T-cell (primary cell): ENCODE measurements around the gene ZAR1L. TPM values are rescaled to one million over a fixed set of nuclear protein-coding genes. Genes with fewer than 3 reads are reported as not detected.

Experiments
- ATAC-seq, 4 experiments: fragments of 200-7000 bp in 3 of 4; fragments of 150-1000 bp in 1 of 4; cut with Tn5 transposase; replicated peaks in 1 of 4; 1 replicate in 3 of 4; 2 replicates in 1 of 4; pipeline ENCODE4 v1.10.0; 2021; ENCODE audit warnings: moderate library complexity in 3 of 4, mild to moderate bottlenecking in 2 of 4, moderate number of reproducible peaks in 1 of 4
- CTCF ChIA-PET, 2 donors: fragments of 300-600 bp; sonication (Branson Sonifier 250); formaldehyde crosslinking; loops; one replicate each; lab custom pipeline; 2022; ENCODE audit warnings: antibody characterized with exemption in 2 of 2; lab: Charles Lee
- POLR2A ChIA-PET, 2 donors: fragments of 300-600 bp; sonication (Branson Sonifier 250); formaldehyde crosslinking; loops; one replicate each; lab custom pipeline; 2022; ENCODE audit warnings: antibody characterized with exemption in 2 of 2; lab: Charles Lee
- DNase-seq, 35 experiments: peaks; one replicate each; pipeline versions ENCODE4 v3.0.0 to v3.0.0-alpha.2; 2013 to 2023
- H3K27ac ChIP-seq: one replicate; pipeline ENCODE4 v1.5.1; 2013; ENCODE audit warnings: low read length
- H3K27me3 ChIP-seq, 2 experiments: replicated peaks in 1 of 2; 1 replicate in 1 of 2; 2 replicates in 1 of 2; pipeline versions ENCODE4 v1.6.1 to v1.7.0; 2013; ENCODE audit warnings: low read length in 1 of 2, mixed read lengths in 1 of 2; ENCODE audit not compliant: control insufficient read depth in 2 of 2, insufficient read depth in 2 of 2; ENCODE audit errors: extremely low read depth in 1 of 2
- H3K36me3 ChIP-seq, 2 donors: 1 replicate in 1 of 2; 2 replicates in 1 of 2; pipeline versions ENCODE4 v1.6.1 to v1.7.0; 2013; ENCODE audit warnings: low read length in 1 of 2; ENCODE audit not compliant: control insufficient read depth in 2 of 2, insufficient read depth in 1 of 2; ENCODE audit errors: extremely low read depth in 1 of 2
- H3K4me1 ChIP-seq, 2 experiments: 1 replicate in 1 of 2; 2 replicates in 1 of 2; pipeline versions ENCODE4 v1.6.1 to v1.7.0; 2013; ENCODE audit warnings: low read length in 2 of 2, mixed read lengths in 1 of 2; ENCODE audit not compliant: insufficient read depth in 2 of 2, control insufficient read depth in 1 of 2; ENCODE audit errors: extremely low read depth in 1 of 2
- H3K4me3 ChIP-seq, 2 donors: 1 replicate in 1 of 2; 2 replicates in 1 of 2; pipeline versions ENCODE4 v1.5.1 to v1.7.0; 2013; ENCODE audit warnings: mild to moderate bottlenecking in 2 of 2, low read length in 1 of 2, moderate library complexity in 1 of 2; ENCODE audit not compliant: control insufficient read depth in 1 of 2; ENCODE audit errors: extremely low read depth in 1 of 2
- H3K9me3 ChIP-seq: 2 replicates; pipeline ENCODE4 v1.7.0; 2013
- H3K27ac Mint-ChIP-seq, 2 donors: one replicate each; pipeline ENCODE4 v1.8.0; 2020 to 2021; ENCODE audit warnings: mild to moderate bottlenecking in 2 of 2, mixed read lengths in 2 of 2
- H3K27me3 Mint-ChIP-seq, 2 donors: one replicate each; pipeline ENCODE4 v1.8.0; 2021 to 2022; ENCODE audit warnings: mixed read lengths in 2 of 2
- H3K36me3 Mint-ChIP-seq: one replicate; pipeline ENCODE4 v1.8.0; 2021; ENCODE audit warnings: mixed read lengths
- H3K4me1 Mint-ChIP-seq, 3 donors: one replicate each; pipeline ENCODE4 v1.8.0; 2020 to 2022; ENCODE audit warnings: mixed read lengths in 3 of 3, mild to moderate bottlenecking in 1 of 3
- H3K4me3 Mint-ChIP-seq, 3 donors: one replicate each; pipeline ENCODE4 v1.8.0; 2020 to 2022; ENCODE audit warnings: mild to moderate bottlenecking in 3 of 3, mixed read lengths in 3 of 3, moderate library complexity in 3 of 3
- H3K9me3 Mint-ChIP-seq, 3 donors: one replicate each; pipeline ENCODE4 v1.8.0; 2020 to 2022; ENCODE audit warnings: mixed read lengths in 3 of 3
- WGBS: methylation state at CpG from one replicate; pipeline ENCODE4 v1.1.5; 2013; ENCODE audit warnings: missing lambda C conversion rate; ENCODE audit not compliant: insufficient coverage; 5-methylcytosine and 5-hydroxymethylcytosine counted together
- total RNA-seq, 35 experiments: library from RNA in 6 of 35; stranded (reverse) in 6 of 35; fragments of 120-200 nt in 1 of 35; gene quantifications; one replicate each; pipeline versions ENCODE4 v1.2.1 to v1.2.4 and lab custom pipeline; 2013 to 2026

The ZAR1L gene
- total RNA-seq, 5 donors from 2014 or later (not counting 1 experiment from before 2014, with no cell fraction given): not detected

GRCh38 chr13:32264407-32264806, 50.8 kb downstream of the ZAR1L start:
- ATAC-seq (no peak), DNase-seq (no peak)
- no peaks in the 10 kb centered on the region for H3K27me3 ChIP-seq
- CTCF ChIA-PET: interaction anchor here (0.6 to 0.7 kb wide), 2 partner anchors 43 to 134 kb away, joined by 3 to 5 read pairs; no protein-coding TSS in a partner anchor
- H3K27me3 Mint-ChIP-seq: no peaks in the 10 kb centered on the region
- H3K4me3 ChIP-seq: no peak overlapping the region
- POLR2A ChIA-PET: no interaction called here
- H3K4me1 Mint-ChIP-seq: no peaks in the 10 kb centered on the region
- no peaks in the 10 kb centered on the region for H3K36me3 ChIP-seq
- H3K27ac Mint-ChIP-seq: no peak overlapping the region
- H3K27ac ChIP-seq: no peak overlapping the region
- peaks cover 4% of the 10 kb centered on the region for H3K36me3 Mint-ChIP-seq
- H3K9me3 Mint-ChIP-seq: no peaks in the 10 kb centered on the region
- H3K4me1 ChIP-seq: no peaks in the 10 kb centered on the region
- H3K4me3 Mint-ChIP-seq: no peak overlapping the region
- no peaks in the 10 kb centered on the region for H3K9me3 ChIP-seq

GRCh38 chr13:32262619-32263018, 52.5 kb downstream of the ZAR1L start:
- no peaks in the 10 kb centered on the region for H3K27me3 Mint-ChIP-seq
- Histone ChIP-seq H3K4me1 (no peaks in the 10 kb centered on the region), H3K27ac (no peak overlapping the region), H3K36me3 (no peaks in the 10 kb centered on the region), H3K9me3 (no peaks in the 10 kb centered on the region), H3K4me3 (no peak overlapping the region), H3K27me3 (no peaks in the 10 kb centered on the region)
- CTCF ChIA-PET: interaction anchor here in 1 of 2 donors (0.9 kb wide), 1 partner anchor 20 kb away, joined by 3 read pairs; no protein-coding TSS in a partner anchor
- DNase-seq (no peak), ATAC-seq (no peak)
- no peaks in the 10 kb centered on the region for H3K9me3 Mint-ChIP-seq
- POLR2A ChIA-PET: no interaction called here
- WGBS: no CpG with 5 or more reads among the region's 1 CpG
- H3K4me1 Mint-ChIP-seq: no peaks in the 10 kb centered on the region
- no peak overlapping the region for H3K4me3 Mint-ChIP-seq
- H3K27ac Mint-ChIP-seq: no peak overlapping the region
- H3K36me3 Mint-ChIP-seq: peaks cover 8% of the 10 kb centered on the region

- H3K4me1 ChIP-seq: no peaks in the 10 kb centered on the region
- WGBS: no CpG with 5 or more reads among the region's 3 CpGs
- Mint-ChIP-seq H3K4me1 (no peaks in the 10 kb centered on the region), H3K4me3 (no peak overlapping the region), H3K36me3 (peaks cover 9% of the 10 kb centered on the region), H3K9me3 (no peaks in the 10 kb centered on the region), H3K27ac (no peak overlapping the region), H3K27me3 (no peaks in the 10 kb centered on the region)
- no peak for DNase-seq
- ChIA-PET POLR2A (no interaction called here), CTCF (interaction anchor here in 1 of 2 donors (0.9 kb wide), 1 partner anchor 20 kb away, joined by 3 read pairs; no protein-coding TSS in a partner anchor)
- ATAC-seq: no peak
- no peaks in the 10 kb centered on the region for H3K27me3 ChIP-seq
- no peaks in the 10 kb centered on the region for H3K9me3 ChIP-seq
- no peak overlapping the region for H3K4me3 ChIP-seq
- H3K36me3 ChIP-seq: no peaks in the 10 kb centered on the region
- H3K27ac ChIP-seq: no peak overlapping the region
Observed at GRCh38 chr13:32262165-32262564, 53.0 kb downstream of the ZAR1L start.

GRCh38 chr13:32261567-32261966, 53.6 kb downstream of the ZAR1L start:
- ChIA-PET CTCF (interaction anchor here in 1 of 2 donors (0.9 kb wide), 1 partner anchor 21 kb away, joined by 3 read pairs; no protein-coding TSS in a partner anchor), POLR2A (interaction anchor here in 1 of 2 donors (0.7 kb wide), 1 partner anchor 41 kb away, joined by 3 read pairs; no protein-coding TSS in a partner anchor)
- no peaks in the 10 kb centered on the region for H3K4me1 Mint-ChIP-seq
- ATAC-seq (no peak), DNase-seq (no peak)
- H3K27me3 ChIP-seq: no peaks in the 10 kb centered on the region
- no peaks in the 10 kb centered on the region for H3K4me1 ChIP-seq
- no peaks in the 10 kb centered on the region for H3K27me3 Mint-ChIP-seq
- H3K4me3 Mint-ChIP-seq: no peak overlapping the region
- no peak overlapping the region for H3K27ac ChIP-seq
- no peaks in the 10 kb centered on the region for H3K9me3 Mint-ChIP-seq
- peaks cover 9% of the 10 kb centered on the region for H3K36me3 Mint-ChIP-seq
- H3K9me3 ChIP-seq: no peaks in the 10 kb centered on the region
- no peak overlapping the region for H3K27ac Mint-ChIP-seq
- H3K36me3 ChIP-seq: no peaks in the 10 kb centered on the region
- 87% methylated on average over 7 of the region's 9 CpGs for whole genome bisulfite sequencing
- H3K4me3 ChIP-seq: no peak overlapping the region

GRCh38 chr13:32259116-32259515, 56.0 kb downstream of the ZAR1L start:
- POLR2A ChIA-PET: no interaction called here
- Histone ChIP-seq H3K9me3 (no peaks in the 10 kb centered on the region), H3K4me1 (no peaks in the 10 kb centered on the region), H3K4me3 (no peak overlapping the region), H3K27me3 (no peaks in the 10 kb centered on the region), H3K27ac (no peak overlapping the region), H3K36me3 (no peaks in the 10 kb centered on the region)
- no peak overlapping the region for H3K4me3 Mint-ChIP-seq
- no peaks in the 10 kb centered on the region for H3K9me3 Mint-ChIP-seq
- no peaks in the 10 kb centered on the region for H3K4me1 Mint-ChIP-seq
- CTCF ChIA-PET: no interaction called here
- ATAC-seq (no peak), DNase-seq (no peak)
- no peaks in the 10 kb centered on the region for H3K27me3 Mint-ChIP-seq
- 100% methylated on average over 1 of the region's 1 CpG for WGBS
- no peak overlapping the region for H3K27ac Mint-ChIP-seq
- peaks cover 9% of the 10 kb centered on the region for H3K36me3 Mint-ChIP-seq

GRCh38 chr13:32257649-32258048, 57.5 kb downstream of the ZAR1L start:
- CTCF ChIA-PET: no interaction called here

GRCh38 chr13:32256243-32256642, 58.9 kb downstream of the ZAR1L start:
- POLR2A ChIA-PET: no interaction called here
- Histone ChIP-seq H3K9me3 (no peaks in the 10 kb centered on the region), H3K4me1 (no peaks in the 10 kb centered on the region), H3K27ac (no peak overlapping the region), H3K27me3 (no peaks in the 10 kb centered on the region), H3K4me3 (no peak overlapping the region), H3K36me3 (no peaks in the 10 kb centered on the region)
- Mint-ChIP-seq H3K27me3 (no peaks in the 10 kb centered on the region), H3K27ac (no peak overlapping the region), H3K4me3 (no peak overlapping the region), H3K9me3 (no peaks in the 10 kb centered on the region), H3K36me3 (peaks cover 9% of the 10 kb centered on the region), H3K4me1 (no peaks in the 10 kb centered on the region)
- DNase-seq: no peak
- WGBS: 80% methylated on average over 3 of the region's 4 CpGs
- ATAC-seq: no peak
- CTCF ChIA-PET: no interaction called here

More at GRCh38 chr13:32257649-32258048, 57.5 kb downstream of the ZAR1L start:
- no peak overlapping the region for H3K27ac ChIP-seq
- peaks cover 9% of the 10 kb centered on the region for H3K36me3 Mint-ChIP-seq
- no peaks in the 10 kb centered on the region for H3K9me3 ChIP-seq
- H3K36me3 ChIP-seq: no peaks in the 10 kb centered on the region
- no peak for ATAC-seq
- no peaks in the 10 kb centered on the region for H3K4me1 Mint-ChIP-seq
- no peaks in the 10 kb centered on the region for H3K4me1 ChIP-seq
- POLR2A ChIA-PET: interaction anchor here in 1 of 2 donors (0.6 kb wide), 1 partner anchor 10 kb away, joined by 3 read pairs; no protein-coding TSS in a partner anchor
- no peak overlapping the region for H3K4me3 ChIP-seq
- DNase-seq: no peak
- no peaks in the 10 kb centered on the region for H3K9me3 Mint-ChIP-seq
- no peaks in the 10 kb centered on the region for H3K27me3 ChIP-seq
- no peaks in the 10 kb centered on the region for H3K27me3 Mint-ChIP-seq
- no peak overlapping the region for H3K4me3 Mint-ChIP-seq
- no peak overlapping the region for H3K27ac Mint-ChIP-seq
